Ishikawa (cell line): ENCODE measurements around the gene SMIM35.

ENCODE experiments used
- CEBPB ChIP-seq: IDR thresholded peaks from 2 replicates; pipeline ENCODE4 v1.6.1; 2012
- CREB1 ChIP-seq: IDR thresholded peaks from 2 replicates; pipeline ENCODE4 v1.6.1; 2012; ENCODE audit warnings: low read depth
- EGR1 ChIP-seq: IDR thresholded peaks from 2 replicates; pipeline ENCODE4 v1.6.1; 2012
- EP300 ChIP-seq: IDR thresholded peaks from 2 replicates; pipeline ENCODE4 v1.6.1; 2012; ENCODE audit warnings: borderline replicate concordance
- FOXM1 ChIP-seq: IDR thresholded peaks from 2 replicates; pipeline ENCODE4 v1.6.1; 2012; ENCODE audit warnings: low read depth, borderline replicate concordance
- MAX ChIP-seq: IDR thresholded peaks from 2 replicates; pipeline ENCODE4 v1.6.1; 2012
- NFIC ChIP-seq: IDR thresholded peaks from 2 replicates; pipeline ENCODE4 v1.6.1; 2012
- RAD21 ChIP-seq: IDR thresholded peaks from 2 replicates; pipeline ENCODE4 v1.6.1; 2012; ENCODE audit warnings: low read depth
- REST ChIP-seq: IDR thresholded peaks from 2 replicates; pipeline ENCODE4 v1.6.1; 2012; ENCODE audit warnings: low read depth, mild to moderate bottlenecking
- TAF1 ChIP-seq: IDR thresholded peaks from 2 replicates; pipeline ENCODE4 v1.6.1; 2012; ENCODE audit warnings: low read depth, mild to moderate bottlenecking
- TCF12 ChIP-seq: IDR thresholded peaks from 2 replicates; pipeline ENCODE4 v1.6.1; 2012; ENCODE audit warnings: low read depth
- TEAD4 ChIP-seq: IDR thresholded peaks from 2 replicates; pipeline ENCODE4 v1.6.1; 2012
- USF1 ChIP-seq: IDR thresholded peaks from 2 replicates; pipeline ENCODE4 v1.6.1; 2012
- YY1 ChIP-seq: IDR thresholded peaks from 2 replicates; pipeline ENCODE4 v1.6.1; 2012; ENCODE audit warnings: low read depth
- ZBTB7A ChIP-seq: IDR thresholded peaks from 2 replicates; pipeline ENCODE4 v1.6.1; 2012; ENCODE audit warnings: low read depth

SMIM35 gene

GRCh38 chr11:118084247-118084646 is 2.5 kb downstream of the SMIM35 start:
- no peak for TF ChIP-seq TCF12
- no peak for TF ChIP-seq NFIC
- TF ChIP-seq USF1: no peak
- no peak for TF ChIP-seq EP300
- TF ChIP-seq REST: no peak
- no peak for TF ChIP-seq FOXM1
- no peak for TF ChIP-seq YY1

GRCh38 chr11:118082880-118083552 is 3.7 kb downstream of the SMIM35 start:
- no peak for TF ChIP-seq TAF1
- no peak for TF ChIP-seq USF1
- TF ChIP-seq ZBTB7A: no peak
- TF ChIP-seq REST: no peak
- TF ChIP-seq YY1: no peak
- TF ChIP-seq CREB1: no peak
- TF ChIP-seq EGR1: no peak
- TF ChIP-seq TCF12: no peak
- TF ChIP-seq EP300: no peak
- no peak for TF ChIP-seq NFIC
- no peak for TF ChIP-seq MAX
- no peak for TF ChIP-seq CEBPB
- TF ChIP-seq TEAD4: no peak
- TF ChIP-seq RAD21: no peak

- TF ChIP-seq YY1 (no peak), TCF12 (no peak), RAD21 (no peak)
These were observed 5.4 kb downstream of the SMIM35 start for GRCh38 chr11:118081241-118081958.

- no peak for TF ChIP-seq FOXM1
- TF ChIP-seq CEBPB: no peak
- no peak for TF ChIP-seq EGR1
- no peak for TF ChIP-seq USF1
- no peak for TF ChIP-seq ZBTB7A
- TF ChIP-seq MAX: no peak
- no peak for TF ChIP-seq EP300
- no peak for TF ChIP-seq NFIC
- TF ChIP-seq TCF12: no peak
- TF ChIP-seq CREB1: no peak
These were observed 6.5 kb downstream of the SMIM35 start for GRCh38 chr11:118080296-118080695.

- TF ChIP-seq TAF1: no peak
These were observed 7.3 kb downstream of the SMIM35 start for GRCh38 chr11:118079491-118079890.

- TF ChIP-seq CREB1 (no peak), EP300 (no peak), MAX (no peak), TCF12 (no peak), EGR1 (no peak), TEAD4 (no peak), FOXM1 (no peak), CEBPB (no peak), TAF1 (no peak), YY1 (no peak), USF1 (no peak), NFIC (no peak), RAD21 (no peak), ZBTB7A (no peak), REST (no peak)
These were observed 7.8 kb downstream of the SMIM35 start for GRCh38 chr11:118078911-118079411.
